ENCODE data around the gene GABRR3.

GABRR3 gene

GRCh38 chr3:97952280-97952679 lies 82.8 kb downstream of the GABRR3 start:
- no peak overlapping the region for H3K27ac ChIP-seq
- no peak for TF ChIP-seq CTCF (IDR thresholded peaks at IDR 0.05)
- intact Hi-C loops (cut with DNase I; ENCODE audit: low total_unique reads): no loop called here
- H3K9me3 ChIP-seq: no peaks in the 10 kb centered on the region
- H3K36me3 ChIP-seq: peaks cover 32 to 83% (median 59%) of the 10 kb centered on the region in 3 donors
- no peak overlapping the region for H3K4me3 ChIP-seq
- no peaks in the 10 kb centered on the region for H3K4me1 ChIP-seq
- peak in 1 of 2 donors; percentile 63 for DNase-seq
- H3K27me3 ChIP-seq: no peaks in the 10 kb centered on the region

- no peak overlapping the region for H3K27ac ChIP-seq
- H3K4me1 ChIP-seq: no peaks in the 10 kb centered on the region
- no peak for TF ChIP-seq CTCF (IDR thresholded peaks at IDR 0.05)
- H3K27me3 ChIP-seq: no peaks in the 10 kb centered on the region
- intact Hi-C loops (cut with DNase I; ENCODE audit: low total_unique reads): no loop called here
- H3K36me3 ChIP-seq: peaks cover 50 to 97% (median 70%) of the 10 kb centered on the region in 3 donors
- no peak for DNase-seq
- no peak overlapping the region for H3K4me3 ChIP-seq
- H3K9me3 ChIP-seq: no peaks in the 10 kb centered on the region
These were observed 84.8 kb downstream of the GABRR3 start for GRCh38 chr3:97950360-97950759.

GRCh38 chr3:97949743-97950142 lies 85.4 kb downstream of the GABRR3 start:
- Histone ChIP-seq H3K4me3 (no peak overlapping the region), H3K36me3 (peaks cover 56 to 99% (median 75%) of the 10 kb centered on the region in 3 donors), H3K9me3 (no peaks in the 10 kb centered on the region), H3K27me3 (no peaks in the 10 kb centered on the region), H3K27ac (no peak overlapping the region), H3K4me1 (no peaks in the 10 kb centered on the region)
- no peak for TF ChIP-seq CTCF (IDR thresholded peaks at IDR 0.05)
- DNase-seq: no peak
- intact Hi-C loops (cut with DNase I; ENCODE audit: low total_unique reads): no loop called here

GRCh38 chr3:97949110-97949485 lies 86.0 kb downstream of the GABRR3 start:
- no peak for TF ChIP-seq CTCF (IDR thresholded peaks at IDR 0.05)
- Histone ChIP-seq H3K4me1 (no peaks in the 10 kb centered on the region), H3K27ac (no peak overlapping the region), H3K9me3 (no peaks in the 10 kb centered on the region), H3K4me3 (no peak overlapping the region), H3K36me3 (peaks cover 56 to 99% (median 70%) of the 10 kb centered on the region in 3 donors), H3K27me3 (no peaks in the 10 kb centered on the region)
- intact Hi-C loops (cut with DNase I; ENCODE audit: low total_unique reads): no loop called here
- DNase-seq: no peak

GRCh38 chr3:97948351-97949109 lies 86.6 kb downstream of the GABRR3 start:
- DNase-seq: no peak
- H3K27ac ChIP-seq: no peak overlapping the region
- TF ChIP-seq CTCF (IDR thresholded peaks at IDR 0.05): no peak
- H3K9me3 ChIP-seq: no peaks in the 10 kb centered on the region
- intact Hi-C loops (cut with DNase I; ENCODE audit: low total_unique reads): no loop called here
- H3K4me3 ChIP-seq: no peak overlapping the region
- H3K27me3 ChIP-seq: no peaks in the 10 kb centered on the region
- peaks cover 56 to 99% (median 70%) of the 10 kb centered on the region in 3 donors for H3K36me3 ChIP-seq
- H3K4me1 ChIP-seq: no peaks in the 10 kb centered on the region

Data from tibial artery (tissue), 4 donors.